HL-60 (cell line): ENCODE measurements around the gene PLXDC2.

Experiments
- DNase-seq, 2 experiments: peaks; one replicate each; pipeline ENCODE4 v3.0.0-alpha.2; 2010 to 2020; ENCODE audit warnings: low read depth in 1 of 2, low spot score in 1 of 2
- H3K27ac ChIP-seq: fragments of 250-450 bp; sonication (Bioruptor Pico); replicated peaks from 2 replicates; pipeline ENCODE4 v1.5.1; 2020; ENCODE audit warnings: mild to moderate bottlenecking, moderate library complexity
- H3K27me3 ChIP-seq: fragments of 250-450 bp; sonication (Bioruptor Pico); 2 replicates; pipeline ENCODE4 v1.5.1; 2021; ENCODE audit warnings: mild to moderate bottlenecking, moderate library complexity; ENCODE audit not compliant: insufficient read depth, poor library complexity, severe bottlenecking
- H3K4me3 ChIP-seq: replicated peaks from 2 replicates; pipeline ENCODE4 v1.5.1; 2011; ENCODE audit warnings: mild to moderate bottlenecking, control low read depth, low read length; ENCODE audit not compliant: insufficient read depth
- CTCF ChIP-seq: IDR thresholded peaks from one replicate; pipeline ENCODE4 v1.5.1; 2011; ENCODE audit warnings: low read length, control low read depth, inconsistent platforms; ENCODE audit not compliant: insufficient read depth
- GABPA ChIP-seq: IDR thresholded peaks from 2 replicates; pipeline ENCODE4 v1.6.1; 2012; ENCODE audit warnings: low read depth
- POLR2AphosphoS5 ChIP-seq: IDR thresholded peaks from 2 replicates; pipeline ENCODE4 v1.6.1; 2012; ENCODE audit warnings: low read depth
- REST ChIP-seq: IDR thresholded peaks from 2 replicates; pipeline ENCODE4 v1.6.1; 2012; ENCODE audit warnings: low read depth; ENCODE audit not compliant: insufficient replicate concordance
- SPI1 ChIP-seq: IDR thresholded peaks from 2 replicates; pipeline ENCODE4 v1.6.1; 2012; ENCODE audit warnings: low read depth, mild to moderate bottlenecking, borderline replicate concordance

PLXDC2 gene

GRCh38 chr10:20007426-20007825, 191.2 kb downstream of the PLXDC2 start:
- no peak for DNase-seq
- Histone ChIP-seq H3K27ac (no peak overlapping the region), H3K4me3 (no peak overlapping the region), H3K27me3 (no peaks in the 10 kb centered on the region)
- TF ChIP-seq REST (no peak), POLR2AphosphoS5 (no peak), GABPA (no peak), SPI1 (no peak), CTCF (no peak)

GRCh38 chr10:20013991-20014750, 197.9 kb downstream of the PLXDC2 start:
- no peak overlapping the region for H3K27ac ChIP-seq
- TF ChIP-seq GABPA (no peak), REST (no peak), SPI1 (no peak), CTCF (no peak), POLR2AphosphoS5 (no peak)

GRCh38 chr10:20017961-20018360, 201.7 kb downstream of the PLXDC2 start:
- Histone ChIP-seq H3K4me3 (no peak overlapping the region), H3K27ac (no peak overlapping the region), H3K27me3 (no peaks in the 10 kb centered on the region)
- TF ChIP-seq GABPA (no peak), CTCF (no peak), POLR2AphosphoS5 (no peak), SPI1 (no peak), REST (no peak)
- no peak for DNase-seq

More at GRCh38 chr10:20013991-20014750, 197.9 kb downstream of the PLXDC2 start:
- H3K27me3 ChIP-seq = no peaks in the 10 kb centered on the region
- DNase-seq = no peak
- H3K4me3 ChIP-seq = no peak overlapping the region
